CD4-positive, alpha-beta T cell treated with Interleukin-17A for 4 hours (primary cell): ENCODE results near the gene TTC28.
"Not testable (repeated sequence)": the region's sequence is repeated elsewhere in the genome, so short reads cannot be mapped to it uniquely, and the experiment has no call there.

Source experiments
- DNase-seq: peaks from one replicate; pipeline ENCODE4 v3.0.0-alpha.2; 2020; ENCODE audit warnings: mixed read lengths

TTC28 gene

GRCh38 chr22:28123989-28124766 lies 555.5 kb downstream of the TTC28 start:
- no peak for DNase-seq

GRCh38 chr22:28120691-28121592 lies 558.7 kb downstream of the TTC28 start:
- DNase-seq = no peak

- no peak for DNase-seq
Observed at GRCh38 chr22:28118957-28119631, 560.5 kb downstream of the TTC28 start.

GRCh38 chr22:28116219-28116673 lies 563.4 kb downstream of the TTC28 start:
- DNase-seq = no peak

GRCh38 chr22:28115426-28115825 lies 564.2 kb downstream of the TTC28 start:
- no peak for DNase-seq

GRCh38 chr22:28112548-28113043 lies 567.0 kb downstream of the TTC28 start:
- DNase-seq = no peak

GRCh38 chr22:28112190-28112544 lies 567.5 kb downstream of the TTC28 start:
- no peak for DNase-seq

- no peak for DNase-seq
Observed at GRCh38 chr22:28111501-28112189, 568.0 kb downstream of the TTC28 start.

GRCh38 chr22:28108851-28109250 lies 570.8 kb downstream of the TTC28 start:
- no peak for DNase-seq

- no peak for DNase-seq
Observed at GRCh38 chr22:28106617-28107016, 573.0 kb downstream of the TTC28 start.

- DNase-seq = no peak
Observed at GRCh38 chr22:28105988-28106387, 573.7 kb downstream of the TTC28 start.

- no peak for DNase-seq
Observed at GRCh38 chr22:28105413-28105812, 574.2 kb downstream of the TTC28 start.

- DNase-seq = no peak
Observed at GRCh38 chr22:28103596-28103995, 576.0 kb downstream of the TTC28 start.

GRCh38 chr22:28102151-28102812 lies 577.4 kb downstream of the TTC28 start:
- DNase-seq = no peak

GRCh38 chr22:28097627-28098026 lies 582.0 kb downstream of the TTC28 start:
- no peak for DNase-seq

GRCh38 chr22:28096161-28096560 lies 583.5 kb downstream of the TTC28 start:
- no peak for DNase-seq

GRCh38 chr22:28095316-28096095 lies 584.1 kb downstream of the TTC28 start:
- DNase-seq = no peak

- no peak for DNase-seq
Observed at GRCh38 chr22:28094771-28095170, 584.9 kb downstream of the TTC28 start.

GRCh38 chr22:28093711-28094110 lies 585.9 kb downstream of the TTC28 start:
- DNase-seq = no peak

GRCh38 chr22:28091486-28091885 lies 588.2 kb downstream of the TTC28 start:
- no peak for DNase-seq

GRCh38 chr22:28089541-28089940 lies 590.1 kb downstream of the TTC28 start:
- not testable (repeated sequence) for DNase-seq
